Kidney capillary endothelial cell (primary cell): Measurements from ENCODE around the gene C20orf141.

Experiments
- DNase-seq: peaks from one replicate; pipeline ENCODE4 v3.0.0-alpha.2; 2018; ENCODE audit warnings: low spot score

C20orf141 gene

GRCh38 chr20:2849529-2849928 lies 34.7 kb downstream of the C20orf141 start:
- no peak for DNase-seq

- DNase-seq: no peak
These were observed 36.3 kb downstream of the C20orf141 start for GRCh38 chr20:2851086-2851485.

- no peak for DNase-seq
These were observed 43.8 kb downstream of the C20orf141 start for GRCh38 chr20:2858591-2858990.

GRCh38 chr20:2859330-2860121 lies 44.7 kb downstream of the C20orf141 start:
- DNase-seq: no peak

- no peak for DNase-seq
These were observed 49.8 kb downstream of the C20orf141 start for GRCh38 chr20:2864626-2865025.

GRCh38 chr20:2865101-2865500 lies 50.3 kb downstream of the C20orf141 start:
- no peak for DNase-seq
